H9 (cell line): ENCODE measurements around the gene SMYD2. TPM values are rescaled to one million over a fixed set of nuclear protein-coding genes. Genes with fewer than 3 reads are reported as not detected.

Source experiments
- DNase-seq: peaks from one replicate; pipeline ENCODE4 v3.0.0-alpha.2; 2017
- H2AFZ ChIP-seq: one replicate; pipeline ENCODE4 v1.6.1; 2013; ENCODE audit warnings: mild to moderate bottlenecking, low read length, control low read depth, moderate library complexity
- H2AK5ac ChIP-seq: 2 replicates; pipeline ENCODE4 v1.6.1; 2013; ENCODE audit warnings: low read length, control low read depth, mixed read lengths; ENCODE audit not compliant: insufficient read length
- H2BK120ac ChIP-seq: one replicate; pipeline ENCODE4 v1.6.1; 2013; ENCODE audit warnings: low read depth, mild to moderate bottlenecking, low read length, control low read depth, inconsistent platforms; ENCODE audit not compliant: poor library complexity, severe bottlenecking
- H2BK12ac ChIP-seq: 2 replicates; pipeline ENCODE4 v1.6.1; 2013; ENCODE audit warnings: low read length, control low read depth, mixed read lengths, low read depth; ENCODE audit not compliant: insufficient read length
- H2BK15ac ChIP-seq: 2 replicates; pipeline ENCODE4 v1.6.1; 2013; ENCODE audit warnings: low read depth, low read length, control low read depth
- H2BK20ac ChIP-seq: one replicate; pipeline ENCODE4 v1.6.1; 2013; ENCODE audit warnings: low read depth, mild to moderate bottlenecking, low read length, control low read depth, inconsistent platforms; ENCODE audit not compliant: poor library complexity, severe bottlenecking
- H2BK5ac ChIP-seq: 2 replicates; pipeline ENCODE4 v1.6.1; 2013; ENCODE audit warnings: low read length, control low read depth, mixed read lengths; ENCODE audit not compliant: insufficient read length
- H3K14ac ChIP-seq: 2 replicates; pipeline ENCODE4 v1.6.1; 2013; ENCODE audit warnings: low read length, control low read depth; ENCODE audit not compliant: insufficient read depth
- H3K18ac ChIP-seq: 2 replicates; pipeline ENCODE4 v1.6.1; 2013; ENCODE audit warnings: low read depth, mild to moderate bottlenecking, mixed read lengths, low read length, control low read depth; ENCODE audit not compliant: insufficient read length
- H3K23ac ChIP-seq: 2 replicates; pipeline ENCODE4 v1.6.1; 2013; ENCODE audit warnings: low read length, control low read depth, mixed read lengths, low read depth; ENCODE audit not compliant: insufficient read length
- H3K23me2 ChIP-seq: 2 replicates; pipeline ENCODE4 v1.6.1; 2013; ENCODE audit warnings: low read depth, mild to moderate bottlenecking, mixed read lengths, low read length, control low read depth; ENCODE audit not compliant: insufficient read length, poor library complexity, severe bottlenecking
- H3K27ac ChIP-seq: 2 replicates; pipeline ENCODE4 v1.5.1; 2013; ENCODE audit warnings: low read length, control low read depth, mixed read lengths, low read depth; ENCODE audit not compliant: insufficient read length
- H3K27me3 ChIP-seq: 2 replicates; pipeline ENCODE4 v1.6.1; 2013; ENCODE audit warnings: low read length, control low read depth, inconsistent platforms; ENCODE audit not compliant: insufficient read depth
- H3K4ac ChIP-seq: 2 replicates; pipeline ENCODE4 v1.6.1; 2013; ENCODE audit warnings: low read depth, mild to moderate bottlenecking, control low read depth, inconsistent platforms, low read length, moderate library complexity
- H3K4me1 ChIP-seq: 2 replicates; pipeline ENCODE4 v1.6.1; 2013; ENCODE audit warnings: low read length, control low read depth, inconsistent platforms; ENCODE audit not compliant: insufficient read depth
- H3K4me2 ChIP-seq: 2 replicates; pipeline ENCODE4 v1.6.1; 2013; ENCODE audit warnings: low read length, control low read depth, mixed read lengths; ENCODE audit not compliant: insufficient read length, insufficient read depth
- H3K56ac ChIP-seq: 2 replicates; pipeline ENCODE4 v1.6.1; 2013; ENCODE audit warnings: low read depth, mild to moderate bottlenecking, mixed read lengths, low read length, control low read depth; ENCODE audit not compliant: insufficient read length
- H3K79me1 ChIP-seq: 2 replicates; pipeline ENCODE4 v1.6.1; 2013; ENCODE audit warnings: low read depth, mild to moderate bottlenecking, moderate library complexity, low read length, control low read depth, inconsistent platforms; ENCODE audit not compliant: insufficient read depth, poor library complexity, severe bottlenecking
- H3K79me2 ChIP-seq: 2 replicates; pipeline ENCODE4 v1.6.1; 2013; ENCODE audit warnings: low read length, control low read depth, inconsistent platforms; ENCODE audit not compliant: insufficient read depth
- H3K9ac ChIP-seq: 2 replicates; pipeline ENCODE4 v1.6.1; 2013; ENCODE audit warnings: low read length, control low read depth, mixed read lengths; ENCODE audit not compliant: insufficient read length; ENCODE audit errors: extremely low read depth
- H3K9me3 ChIP-seq: one replicate; pipeline ENCODE4 v1.6.1; 2013; ENCODE audit warnings: low read depth, low read length, inconsistent platforms; ENCODE audit not compliant: control insufficient read depth
- H3T11ph ChIP-seq: one replicate; pipeline ENCODE4 v1.6.1; 2013; ENCODE audit warnings: mild to moderate bottlenecking, low read length, control low read depth, inconsistent platforms
- H4K20me1 ChIP-seq: one replicate; pipeline ENCODE4 v1.6.1; 2013; ENCODE audit not compliant: control insufficient read depth, insufficient read length, insufficient read depth
- H4K5ac ChIP-seq: 2 replicates; pipeline ENCODE4 v1.6.1; 2013; ENCODE audit warnings: low read depth, mild to moderate bottlenecking, mixed read lengths, low read length, control low read depth; ENCODE audit not compliant: insufficient read length
- H4K8ac ChIP-seq: replicated peaks from 2 replicates; pipeline ENCODE4 v1.6.1; 2013; ENCODE audit warnings: low read length, control low read depth, mixed read lengths, low read depth; ENCODE audit not compliant: insufficient read length
- H4K91ac ChIP-seq: 2 replicates; pipeline ENCODE4 v1.6.1; 2013; ENCODE audit warnings: low read depth, mild to moderate bottlenecking, moderate library complexity, mixed read lengths, low read length, control low read depth; ENCODE audit not compliant: insufficient read length
- H3K27ac Mint-ChIP-seq, 3 experiments: 2 replicates in 2 of 3; 3 replicates in 1 of 3; pipeline ENCODE4 v1.8.0; 2020 to 2021; ENCODE audit warnings: mixed read lengths in 3 of 3, mild to moderate bottlenecking in 1 of 3, moderate library complexity in 1 of 3
- H3K27me3 Mint-ChIP-seq: 2 replicates; pipeline ENCODE4 v1.8.0; 2021; ENCODE audit warnings: low read depth, mild to moderate bottlenecking, moderate library complexity, mixed read lengths
- H3K36me3 Mint-ChIP-seq, 3 experiments: 2 replicates in 2 of 3; 3 replicates in 1 of 3; pipeline ENCODE4 v1.8.0; 2020 to 2021; ENCODE audit warnings: low read depth in 3 of 3, mixed read lengths in 3 of 3; ENCODE audit not compliant: insufficient read depth in 1 of 3
- H3K4me1 Mint-ChIP-seq, 2 experiments: 2 replicates each; pipeline ENCODE4 v1.8.0; 2020; ENCODE audit warnings: mixed read lengths in 2 of 2
- H3K4me3 Mint-ChIP-seq, 2 experiments: 2 replicates in 1 of 2; 3 replicates in 1 of 2; pipeline ENCODE4 v1.8.0; 2020 to 2021; ENCODE audit warnings: mild to moderate bottlenecking in 2 of 2, mixed read lengths in 2 of 2, moderate library complexity in 1 of 2
- H3K9me3 Mint-ChIP-seq, 2 experiments: 2 replicates in 1 of 2; 3 replicates in 1 of 2; pipeline ENCODE4 v1.8.0; 2020; ENCODE audit warnings: mild to moderate bottlenecking in 2 of 2, mixed read lengths in 2 of 2, moderate library complexity in 1 of 2
- WGBS: extraction: QIAGEN DNeasy Blood & Tissue Kit; methylation state at CpG from one replicate; pipeline ENCODE4 v1.1.7; 2013; ENCODE audit warnings: missing lambda C conversion rate, low lambda C conversion rate, mixed read lengths; ENCODE audit not compliant: insufficient read length; ENCODE audit errors: extremely low coverage; 5-methylcytosine and 5-hydroxymethylcytosine counted together
- total RNA-seq: library from RNA; stranded (reverse); gene quantifications from 2 replicates; pipeline ENCODE4 v1.2.1, GENCODE V29; 2021
- TF ChIP-seq, protein P1 (sequence below): fragments of 200-600 bp; sonication (generic); conservative IDR thresholded peaks from 3 replicates; pipeline ENCODE4 v1.8.0; 2021; ENCODE audit warnings: antibody characterized with exemption, mild to moderate bottlenecking

The SMYD2 gene
- total RNA-seq, 1 experiment from 2014 or later: 10.9 TPM

DNA sequence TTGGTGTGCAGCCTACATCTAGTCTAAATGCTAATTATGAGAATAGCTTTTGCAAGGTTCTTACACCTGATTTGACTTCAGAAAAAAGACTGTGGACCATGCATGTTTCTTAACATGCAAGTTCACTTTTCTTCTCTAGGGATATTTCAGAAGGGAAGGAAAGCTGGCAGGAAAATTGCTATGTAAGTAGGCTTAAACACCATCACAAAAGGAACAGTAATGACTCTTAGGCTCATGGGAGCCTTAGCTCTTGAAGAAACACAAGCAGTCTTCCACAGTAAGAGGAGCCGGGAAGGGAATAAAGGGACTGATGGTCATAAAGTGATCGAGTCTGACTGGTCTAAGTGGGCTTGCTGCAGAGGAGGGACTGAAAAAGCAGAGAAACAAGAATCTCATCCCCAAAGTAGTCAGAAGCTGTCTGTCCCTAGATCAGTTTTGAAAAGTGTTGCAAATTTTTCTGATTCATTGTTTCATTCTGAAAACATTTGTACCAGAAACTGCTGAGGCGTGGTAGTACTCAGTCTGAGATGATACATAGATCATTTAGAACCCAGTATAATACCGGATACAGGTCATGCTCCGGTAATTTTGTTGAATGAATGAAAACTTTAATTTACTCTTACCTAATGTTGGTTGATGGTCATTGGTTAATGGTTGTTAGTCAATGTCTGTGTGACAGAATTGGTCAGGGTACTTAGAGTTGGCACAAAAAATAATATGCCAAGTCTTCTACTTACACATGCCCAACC, 40.9 kb downstream of the SMYD2 start:
- Histone ChIP-seq H2BK15ac (no peak overlapping the region), H3K14ac (no peak overlapping the region), H4K8ac (no peak overlapping the region), H3K27ac (no peak overlapping the region), H3T11ph (no peak overlapping the region), H3K4me1 (peaks cover 7% of the 10 kb centered on the region; the same call in 1 of the 2 replicates), H4K91ac (no peak overlapping the region), H3K18ac (no peak overlapping the region), H3K9me3 (no peaks in the 10 kb centered on the region), H2BK20ac (no peak overlapping the region), H2BK5ac (no peak overlapping the region), H3K56ac (no peak overlapping the region), H3K4me2 (no peak overlapping the region), H2BK12ac (no peak overlapping the region), H3K23ac (no peak overlapping the region), H3K79me2 (no peaks in the 10 kb centered on the region), H3K79me1 (no peaks in the 10 kb centered on the region), H2AFZ (no peak overlapping the region), H3K9ac (no peak overlapping the region), H2AK5ac (no peak overlapping the region), H2BK120ac (no peak overlapping the region), H3K27me3 (peaks cover 9% of the 10 kb centered on the region; the same call in 1 of the 2 replicates), H4K5ac (no peak overlapping the region), H3K23me2 (no peaks in the 10 kb centered on the region), H4K20me1 (no peaks in the 10 kb centered on the region), H3K4ac (no peak overlapping the region)
- H3K27me3 Mint-ChIP-seq: peaks cover 33% of the 10 kb centered on the region
- DNase-seq: no peak
- H3K4me1 Mint-ChIP-seq: peaks cover 35 to 36% of the 10 kb centered on the region in 2 experiments
- no peaks in the 10 kb centered on the region; a peak in 1 of 5 replicates for H3K9me3 Mint-ChIP-seq
- TF ChIP-seq, protein P1, sequence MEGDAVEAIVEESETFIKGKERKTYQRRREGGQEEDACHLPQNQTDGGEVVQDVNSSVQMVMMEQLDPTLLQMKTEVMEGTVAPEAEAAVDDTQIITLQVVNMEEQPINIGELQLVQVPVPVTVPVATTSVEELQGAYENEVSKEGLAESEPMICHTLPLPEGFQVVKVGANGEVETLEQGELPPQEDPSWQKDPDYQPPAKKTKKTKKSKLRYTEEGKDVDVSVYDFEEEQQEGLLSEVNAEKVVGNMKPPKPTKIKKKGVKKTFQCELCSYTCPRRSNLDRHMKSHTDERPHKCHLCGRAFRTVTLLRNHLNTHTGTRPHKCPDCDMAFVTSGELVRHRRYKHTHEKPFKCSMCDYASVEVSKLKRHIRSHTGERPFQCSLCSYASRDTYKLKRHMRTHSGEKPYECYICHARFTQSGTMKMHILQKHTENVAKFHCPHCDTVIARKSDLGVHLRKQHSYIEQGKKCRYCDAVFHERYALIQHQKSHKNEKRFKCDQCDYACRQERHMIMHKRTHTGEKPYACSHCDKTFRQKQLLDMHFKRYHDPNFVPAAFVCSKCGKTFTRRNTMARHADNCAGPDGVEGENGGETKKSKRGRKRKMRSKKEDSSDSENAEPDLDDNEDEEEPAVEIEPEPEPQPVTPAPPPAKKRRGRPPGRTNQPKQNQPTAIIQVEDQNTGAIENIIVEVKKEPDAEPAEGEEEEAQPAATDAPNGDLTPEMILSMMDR: no peak
- H3K27ac Mint-ChIP-seq: no peak overlapping the region
- WGBS: no CpG with 5 or more reads among the region's 5 CpGs
- H3K4me3 Mint-ChIP-seq: no peak overlapping the region
- peaks cover 0 to 3% (median 0%) of the 10 kb centered on the region in 3 experiments; a peak in 1 of 7 replicates for H3K36me3 Mint-ChIP-seq
